Glomerular visceral epithelial cell (primary cell): ENCODE results near the gene XCR1.
"Not testable (repeated sequence)": the region's sequence is repeated elsewhere in the genome, so short reads cannot be mapped to it uniquely, and the experiment has no call there.

ENCODE experiments used
- DNase-seq: peaks from one replicate; pipeline ENCODE4 v3.0.0-alpha.2; 2016; ENCODE audit errors: extremely low spot score

The XCR1 gene

GRCh38 chr3:46027021-46027705 lies at the start of gene XCR1:
XCR1 (minus strand) TSS chr3:46027483; CDS start chr3:46021947, 5,536 bp downstream.
- no peak for DNase-seq

- DNase-seq = no peak
Observed at GRCh38 chr3:46076606-46077005, 49.3 kb upstream of the XCR1 start.

GRCh38 chr3:46075816-46076215 lies 48.5 kb upstream of the XCR1 start:
- DNase-seq = no peak

- no peak for DNase-seq
Observed at GRCh38 chr3:46071222-46071858, 44.1 kb upstream of the XCR1 start.

- DNase-seq = no peak
Observed at GRCh38 chr3:46070595-46071093, 43.4 kb upstream of the XCR1 start.

- no peak for DNase-seq
Observed at GRCh38 chr3:46068501-46068900, 41.2 kb upstream of the XCR1 start.

GRCh38 chr3:46067401-46067800 lies 40.1 kb upstream of the XCR1 start:
- no peak for DNase-seq

GRCh38 chr3:46065750-46066256 lies 38.5 kb upstream of the XCR1 start:
- DNase-seq = no peak

- DNase-seq = peak; percentile 46
Observed at GRCh38 chr3:46065294-46065705, 38.0 kb upstream of the XCR1 start.

GRCh38 chr3:46062679-46063078 lies 35.4 kb upstream of the XCR1 start:
- DNase-seq = no peak

GRCh38 chr3:46061887-46062286 lies 34.6 kb upstream of the XCR1 start:
- no peak for DNase-seq

GRCh38 chr3:46061108-46061720 lies 33.9 kb upstream of the XCR1 start:
- DNase-seq = no peak

GRCh38 chr3:46060551-46060950 lies 33.3 kb upstream of the XCR1 start:
- DNase-seq = no peak

- DNase-seq = no peak
Observed at GRCh38 chr3:46059432-46059831, 32.1 kb upstream of the XCR1 start.

- no peak for DNase-seq
Observed at GRCh38 chr3:46058981-46059380, 31.7 kb upstream of the XCR1 start.

GRCh38 chr3:46057716-46058115 lies 30.4 kb upstream of the XCR1 start:
- no peak for DNase-seq

- no peak for DNase-seq
Observed at GRCh38 chr3:46056686-46057085, 29.4 kb upstream of the XCR1 start.

GRCh38 chr3:46053761-46054515 lies 26.7 kb upstream of the XCR1 start:
- DNase-seq = not testable (repeated sequence)

- not testable (repeated sequence) for DNase-seq
Observed at GRCh38 chr3:46053265-46053664, 26.0 kb upstream of the XCR1 start.

- DNase-seq = no peak
Observed at GRCh38 chr3:46052531-46052930, 25.2 kb upstream of the XCR1 start.

- no peak for DNase-seq
Observed at GRCh38 chr3:46049093-46049492, 21.8 kb upstream of the XCR1 start.

- DNase-seq = not testable (repeated sequence)
Observed at GRCh38 chr3:46046231-46046630, 18.9 kb upstream of the XCR1 start.
